Measurements from ENCODE around the gene JMJD4. TPM values are rescaled to one million over a fixed set of nuclear protein-coding genes. Genes with fewer than 3 reads are reported as not detected.

The JMJD4 gene
- total and polyA plus RNA-seq, 2 of the 8 experiments (the other 6 are each of a cell fraction or from before 2014, with no cell fraction given): 13.2 to 23.3 TPM

- TF ChIP-seq TAF7 (optimal IDR thresholded peaks at IDR 0.05; ENCODE audit: borderline replicate concordance, low read depth, low read length): no peak
These were observed 43.4 kb upstream of the JMJD4 start (continued) for GRCh38 chr1:227778401-227778947.

All from H1 (cell line).